Measurements from ENCODE around the gene VDAC1. TPM values are rescaled to one million over a fixed set of nuclear protein-coding genes. Genes with fewer than 3 reads are reported as not detected.
A peak's percentile ranks its signal among the peaks of the same experiment; 100 is the strongest.

The VDAC1 gene
- total RNA-seq, 1 experiment from 2014 or later = 395 TPM

DNA sequence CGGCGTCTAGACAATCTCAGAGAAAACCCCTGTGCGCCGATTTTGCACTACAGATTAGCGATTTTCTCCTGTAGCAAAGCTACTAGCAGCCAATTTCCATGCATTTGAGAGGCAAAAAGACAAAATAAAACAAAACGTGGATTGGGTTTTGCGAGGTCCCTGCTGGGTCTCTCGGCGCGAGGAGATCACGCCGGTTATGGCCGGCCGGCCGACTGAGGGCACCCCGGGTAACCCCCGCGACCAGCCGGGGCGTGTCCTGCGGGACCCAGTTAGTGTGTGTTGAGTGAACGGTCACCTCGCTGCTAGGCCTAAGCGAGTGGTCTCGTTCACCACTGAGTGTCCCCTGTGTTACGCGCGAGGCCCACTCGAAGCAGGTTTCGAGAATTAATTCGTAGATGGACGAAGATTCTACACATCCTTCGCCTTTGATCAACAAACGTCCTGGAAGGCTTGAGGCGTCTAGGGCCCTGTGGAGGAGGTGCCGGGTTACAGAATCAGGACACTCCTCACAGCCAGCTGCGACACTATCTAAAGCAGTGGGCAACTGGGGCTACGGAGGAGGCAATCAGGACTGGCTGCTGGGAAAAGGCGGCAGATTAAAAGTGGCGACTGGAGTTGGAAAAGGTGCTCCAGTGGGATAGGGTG, 764 bp upstream of the VDAC1 start:
- no peaks in the 10 kb centered on the region for H3K9me3 ChIP-seq (ENCODE audit: control insufficient read depth, insufficient read depth, low read depth, low read length)
- H3K4me1 ChIP-seq (ENCODE audit: control insufficient read depth, insufficient read depth, low read length) = peaks cover 45% of the 10 kb centered on the region
- no peaks in the 10 kb centered on the region for H3K27me3 ChIP-seq (ENCODE audit: control insufficient read depth, insufficient read depth, low read length)
- no peak for TF ChIP-seq POLR2AphosphoS5 (IDR thresholded peaks at IDR 0.05; ENCODE audit: low read depth, low read length)
- no peak for TF ChIP-seq SIN3A (IDR thresholded peaks at IDR 0.05; ENCODE audit: borderline replicate concordance, insufficient read depth, low read depth, low read length)
- TF ChIP-seq, protein P1, sequence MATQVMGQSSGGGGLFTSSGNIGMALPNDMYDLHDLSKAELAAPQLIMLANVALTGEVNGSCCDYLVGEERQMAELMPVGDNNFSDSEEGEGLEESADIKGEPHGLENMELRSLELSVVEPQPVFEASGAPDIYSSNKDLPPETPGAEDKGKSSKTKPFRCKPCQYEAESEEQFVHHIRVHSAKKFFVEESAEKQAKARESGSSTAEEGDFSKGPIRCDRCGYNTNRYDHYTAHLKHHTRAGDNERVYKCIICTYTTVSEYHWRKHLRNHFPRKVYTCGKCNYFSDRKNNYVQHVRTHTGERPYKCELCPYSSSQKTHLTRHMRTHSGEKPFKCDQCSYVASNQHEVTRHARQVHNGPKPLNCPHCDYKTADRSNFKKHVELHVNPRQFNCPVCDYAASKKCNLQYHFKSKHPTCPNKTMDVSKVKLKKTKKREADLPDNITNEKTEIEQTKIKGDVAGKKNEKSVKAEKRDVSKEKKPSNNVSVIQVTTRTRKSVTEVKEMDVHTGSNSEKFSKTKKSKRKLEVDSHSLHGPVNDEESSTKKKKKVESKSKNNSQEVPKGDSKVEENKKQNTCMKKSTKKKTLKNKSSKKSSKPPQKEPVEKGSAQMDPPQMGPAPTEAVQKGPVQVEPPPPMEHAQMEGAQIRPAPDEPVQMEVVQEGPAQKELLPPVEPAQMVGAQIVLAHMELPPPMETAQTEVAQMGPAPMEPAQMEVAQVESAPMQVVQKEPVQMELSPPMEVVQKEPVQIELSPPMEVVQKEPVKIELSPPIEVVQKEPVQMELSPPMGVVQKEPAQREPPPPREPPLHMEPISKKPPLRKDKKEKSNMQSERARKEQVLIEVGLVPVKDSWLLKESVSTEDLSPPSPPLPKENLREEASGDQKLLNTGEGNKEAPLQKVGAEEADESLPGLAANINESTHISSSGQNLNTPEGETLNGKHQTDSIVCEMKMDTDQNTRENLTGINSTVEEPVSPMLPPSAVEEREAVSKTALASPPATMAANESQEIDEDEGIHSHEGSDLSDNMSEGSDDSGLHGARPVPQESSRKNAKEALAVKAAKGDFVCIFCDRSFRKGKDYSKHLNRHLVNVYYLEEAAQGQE (IDR thresholded peaks at IDR 0.05; ENCODE audit: insufficient read depth in 1 of 2, low read depth in 2 of 2, low read length in 1 of 2) = no peak
- no peak for TF ChIP-seq TCF7L2 (IDR thresholded peaks at IDR 0.05; ENCODE audit: low read depth, low read length)
- TF ChIP-seq, protein P2, sequence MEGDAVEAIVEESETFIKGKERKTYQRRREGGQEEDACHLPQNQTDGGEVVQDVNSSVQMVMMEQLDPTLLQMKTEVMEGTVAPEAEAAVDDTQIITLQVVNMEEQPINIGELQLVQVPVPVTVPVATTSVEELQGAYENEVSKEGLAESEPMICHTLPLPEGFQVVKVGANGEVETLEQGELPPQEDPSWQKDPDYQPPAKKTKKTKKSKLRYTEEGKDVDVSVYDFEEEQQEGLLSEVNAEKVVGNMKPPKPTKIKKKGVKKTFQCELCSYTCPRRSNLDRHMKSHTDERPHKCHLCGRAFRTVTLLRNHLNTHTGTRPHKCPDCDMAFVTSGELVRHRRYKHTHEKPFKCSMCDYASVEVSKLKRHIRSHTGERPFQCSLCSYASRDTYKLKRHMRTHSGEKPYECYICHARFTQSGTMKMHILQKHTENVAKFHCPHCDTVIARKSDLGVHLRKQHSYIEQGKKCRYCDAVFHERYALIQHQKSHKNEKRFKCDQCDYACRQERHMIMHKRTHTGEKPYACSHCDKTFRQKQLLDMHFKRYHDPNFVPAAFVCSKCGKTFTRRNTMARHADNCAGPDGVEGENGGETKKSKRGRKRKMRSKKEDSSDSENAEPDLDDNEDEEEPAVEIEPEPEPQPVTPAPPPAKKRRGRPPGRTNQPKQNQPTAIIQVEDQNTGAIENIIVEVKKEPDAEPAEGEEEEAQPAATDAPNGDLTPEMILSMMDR (IDR thresholded peaks at IDR 0.05) = no peak
- DNase-seq (ENCODE audit: low read depth, low spot score) (no peak), ATAC-seq (peak; percentile 29; the same call in 1 of the 2 replicates)
- H3K4me3 ChIP-seq (ENCODE audit: low read depth in 2 of 2, low read length in 2 of 2) = peak overlapping the region; percentile 79 to 82
- peak overlapping the region; percentile 93 for H3K27ac ChIP-seq (ENCODE audit: low read length)
- H3K36me3 ChIP-seq (ENCODE audit: control insufficient read depth, insufficient read depth, low read length) = peaks cover 6% of the 10 kb centered on the region; the same call in 1 of the 2 replicates
- intact Hi-C loops (cut with micrococcal nuclease; ENCODE audit: unreplicated experiment) (no loop called here), in situ Hi-C loops (cut with HindIII; ENCODE audit: low pct_unique_long_range_greater_than_20kb, low sequenced_read_pairs) (no loop called here)
- CTCF ChIA-PET = interaction anchor here (1.0 kb wide), 1 partner anchor 34 kb away, joined by 7 read pairs; no protein-coding TSS in a partner anchor
- BruUV-seq (replicated peaks) = TSS peak; percentile 89
- POLR2A ChIA-PET = interaction anchor here (0.6 kb wide), 3 partner anchors 16 to 150 kb away, joined by 3 to 7 read pairs (median 3); no protein-coding TSS in a partner anchor

DNA sequence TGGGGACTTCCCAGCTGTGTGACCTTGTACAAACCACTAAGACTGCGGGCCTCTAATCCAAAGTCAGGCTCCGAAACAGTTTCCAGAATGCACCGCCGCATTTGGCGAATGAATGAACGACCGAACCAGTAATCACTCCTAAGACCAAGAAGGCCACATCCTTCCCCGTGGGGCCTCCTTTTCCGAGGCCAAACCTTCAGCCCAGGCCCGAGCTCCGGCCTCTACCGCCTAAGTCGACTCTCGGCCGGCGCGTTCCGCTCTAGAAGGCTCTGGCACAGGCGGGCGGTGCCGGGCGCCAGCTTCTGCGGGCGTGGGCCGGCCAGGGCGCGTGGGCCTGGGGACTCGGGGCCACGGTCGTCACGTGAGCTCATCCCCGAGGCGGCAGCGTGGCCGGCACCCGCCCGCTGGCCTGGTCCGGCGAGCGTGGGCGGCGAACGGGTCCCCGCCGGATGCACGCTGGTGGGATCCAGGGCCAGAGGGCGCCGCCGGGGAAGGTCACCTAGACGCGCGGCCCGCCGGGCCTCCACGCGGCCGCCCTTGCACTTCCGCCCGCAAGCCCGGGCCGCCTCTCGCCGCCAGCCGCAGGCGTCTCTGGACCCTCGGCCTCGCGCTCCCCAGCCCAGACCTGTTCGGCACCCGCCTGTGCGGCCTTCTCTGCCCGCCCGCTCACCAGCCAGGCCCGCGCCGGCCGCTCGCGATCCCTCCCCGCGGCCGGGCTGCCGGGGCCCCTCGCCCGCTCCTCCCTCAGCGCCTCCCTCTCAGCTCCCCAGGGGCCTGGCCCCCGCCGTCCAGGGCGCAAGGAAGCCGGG, 754 bp downstream of the VDAC1 start:
- Histone ChIP-seq H3K4me3 (ENCODE audit: low read depth in 2 of 2, low read length in 2 of 2) (peak overlapping the region; percentile 79 to 82), H3K27me3 (ENCODE audit: control insufficient read depth, insufficient read depth, low read length) (no peaks in the 10 kb centered on the region), H3K27ac (ENCODE audit: low read length) (peak overlapping the region; percentile 95), H3K4me1 (ENCODE audit: control insufficient read depth, insufficient read depth, low read length) (peaks cover 60% of the 10 kb centered on the region), H3K36me3 (ENCODE audit: control insufficient read depth, insufficient read depth, low read length) (peaks cover 6% of the 10 kb centered on the region; the same call in 1 of the 2 replicates), H3K9me3 (ENCODE audit: control insufficient read depth, insufficient read depth, low read depth, low read length) (no peaks in the 10 kb centered on the region)
- in situ Hi-C loops (cut with HindIII; ENCODE audit: low pct_unique_long_range_greater_than_20kb, low sequenced_read_pairs) = no loop called here
- intact Hi-C loops (cut with micrococcal nuclease; ENCODE audit: unreplicated experiment) = no loop called here
- no peak; the same call in 1 of the 2 replicates for TF ChIP-seq POLR2AphosphoS5 (IDR thresholded peaks at IDR 0.05; ENCODE audit: low read depth, low read length)
- TF ChIP-seq, protein P1 (IDR thresholded peaks at IDR 0.05; ENCODE audit: insufficient read depth in 1 of 2, low read depth in 2 of 2, low read length in 1 of 2) = no peak
- no peak for TF ChIP-seq SIN3A (IDR thresholded peaks at IDR 0.05; ENCODE audit: borderline replicate concordance, insufficient read depth, low read depth, low read length)
- TF ChIP-seq, protein P2 (IDR thresholded peaks at IDR 0.05) = no peak
- no peak for TF ChIP-seq TCF7L2 (IDR thresholded peaks at IDR 0.05; ENCODE audit: low read depth, low read length)
- DNase-seq (ENCODE audit: low read depth, low spot score) (no peak), ATAC-seq (peak; percentile 55)
- ChIA-PET POLR2A (interaction anchor here (0.6 to 1.0 kb wide), 3 partner anchors 18 to 50 kb away, joined by 3 to 11 read pairs (median 9); no protein-coding TSS in a partner anchor), CTCF (no interaction called here)
- no TSS peak for BruUV-seq (replicated peaks)
